Measurements from ENCODE around the gene HNRNPA2B1. TPM values are rescaled to one million over a fixed set of nuclear protein-coding genes. Genes with fewer than 3 reads are reported as not detected.
A peak's percentile ranks its signal among the peaks of the same experiment; 100 is the strongest.
"Not testable (repeated sequence)": the region's sequence is repeated elsewhere in the genome, so short reads cannot be mapped to it uniquely, and the experiment has no call there.

The HNRNPA2B1 gene
- total RNA-seq, 2 donors from 2014 or later, result 447 to 769 TPM

- H3K4me1 ChIP-seq, result no peaks in the 10 kb centered on the region
- TF ChIP-seq, protein P1, sequence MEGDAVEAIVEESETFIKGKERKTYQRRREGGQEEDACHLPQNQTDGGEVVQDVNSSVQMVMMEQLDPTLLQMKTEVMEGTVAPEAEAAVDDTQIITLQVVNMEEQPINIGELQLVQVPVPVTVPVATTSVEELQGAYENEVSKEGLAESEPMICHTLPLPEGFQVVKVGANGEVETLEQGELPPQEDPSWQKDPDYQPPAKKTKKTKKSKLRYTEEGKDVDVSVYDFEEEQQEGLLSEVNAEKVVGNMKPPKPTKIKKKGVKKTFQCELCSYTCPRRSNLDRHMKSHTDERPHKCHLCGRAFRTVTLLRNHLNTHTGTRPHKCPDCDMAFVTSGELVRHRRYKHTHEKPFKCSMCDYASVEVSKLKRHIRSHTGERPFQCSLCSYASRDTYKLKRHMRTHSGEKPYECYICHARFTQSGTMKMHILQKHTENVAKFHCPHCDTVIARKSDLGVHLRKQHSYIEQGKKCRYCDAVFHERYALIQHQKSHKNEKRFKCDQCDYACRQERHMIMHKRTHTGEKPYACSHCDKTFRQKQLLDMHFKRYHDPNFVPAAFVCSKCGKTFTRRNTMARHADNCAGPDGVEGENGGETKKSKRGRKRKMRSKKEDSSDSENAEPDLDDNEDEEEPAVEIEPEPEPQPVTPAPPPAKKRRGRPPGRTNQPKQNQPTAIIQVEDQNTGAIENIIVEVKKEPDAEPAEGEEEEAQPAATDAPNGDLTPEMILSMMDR (IDR thresholded peaks at IDR 0.05), result no peak
- H3K27me3 ChIP-seq, result peaks cover 3% of the 10 kb centered on the region
- no peak overlapping the region for H3K4me3 ChIP-seq
- no peak overlapping the region for H3K27ac ChIP-seq
- H3K36me3 ChIP-seq, result no peaks in the 10 kb centered on the region
- intact Hi-C loops (cut with DNase I), result no loop called here
- no peak for DNase-seq
- no peaks in the 10 kb centered on the region for H3K9me3 ChIP-seq
- H3K9ac ChIP-seq (ENCODE audit: low read depth in 2 of 2, low read length in 2 of 2), result peak overlapping the region in 1 of 2 donors; percentile 65
Observed at GRCh38 chr7:26151096-26151495, 49.5 kb downstream of the HNRNPA2B1 start.

DNA sequence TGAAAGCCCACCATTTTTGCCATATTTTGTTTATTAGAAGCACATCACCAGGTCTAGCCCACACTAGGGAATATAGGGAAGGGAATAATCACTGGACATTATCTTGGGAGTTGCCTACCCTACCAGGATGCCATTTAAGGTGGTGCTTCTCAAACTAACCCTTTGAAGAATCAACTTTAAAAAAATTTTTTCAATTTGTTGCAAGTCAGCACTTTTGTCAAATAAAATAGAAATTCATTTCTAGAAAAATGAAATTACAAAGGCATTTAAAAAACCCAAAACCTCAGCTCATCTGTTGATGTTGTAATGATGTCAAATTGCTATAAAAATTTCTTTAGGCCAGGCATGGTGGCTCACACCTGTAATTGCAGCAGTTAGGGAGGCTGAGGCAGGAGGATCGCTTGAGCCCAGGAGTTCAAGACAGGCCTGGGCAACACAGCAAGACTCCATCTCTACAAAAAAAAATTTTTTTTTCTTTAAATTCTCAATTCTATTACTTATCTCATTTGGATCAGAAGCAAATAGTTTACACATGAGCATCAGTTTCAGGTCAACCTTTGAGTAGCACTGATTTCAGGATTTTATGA is 51.1 kb downstream of the HNRNPA2B1 start:
- intact Hi-C loops (cut with DNase I), result no loop called here
- Histone ChIP-seq H3K27ac (no peak overlapping the region), H3K4me1 (no peaks in the 10 kb centered on the region), H3K9me3 (no peaks in the 10 kb centered on the region), H3K4me3 (no peak overlapping the region), H3K27me3 (peaks cover 3% of the 10 kb centered on the region), H3K36me3 (no peaks in the 10 kb centered on the region), H3K9ac (ENCODE audit: low read depth in 2 of 2, low read length in 2 of 2) (no peak overlapping the region)
- TF ChIP-seq, protein P1 (IDR thresholded peaks at IDR 0.05), result no peak
- no peak for DNase-seq

- H3K4me1 ChIP-seq, result not testable (repeated sequence)
Observed at GRCh38 chr7:26148307-26148700, 52.2 kb downstream of the HNRNPA2B1 start.

DNA sequence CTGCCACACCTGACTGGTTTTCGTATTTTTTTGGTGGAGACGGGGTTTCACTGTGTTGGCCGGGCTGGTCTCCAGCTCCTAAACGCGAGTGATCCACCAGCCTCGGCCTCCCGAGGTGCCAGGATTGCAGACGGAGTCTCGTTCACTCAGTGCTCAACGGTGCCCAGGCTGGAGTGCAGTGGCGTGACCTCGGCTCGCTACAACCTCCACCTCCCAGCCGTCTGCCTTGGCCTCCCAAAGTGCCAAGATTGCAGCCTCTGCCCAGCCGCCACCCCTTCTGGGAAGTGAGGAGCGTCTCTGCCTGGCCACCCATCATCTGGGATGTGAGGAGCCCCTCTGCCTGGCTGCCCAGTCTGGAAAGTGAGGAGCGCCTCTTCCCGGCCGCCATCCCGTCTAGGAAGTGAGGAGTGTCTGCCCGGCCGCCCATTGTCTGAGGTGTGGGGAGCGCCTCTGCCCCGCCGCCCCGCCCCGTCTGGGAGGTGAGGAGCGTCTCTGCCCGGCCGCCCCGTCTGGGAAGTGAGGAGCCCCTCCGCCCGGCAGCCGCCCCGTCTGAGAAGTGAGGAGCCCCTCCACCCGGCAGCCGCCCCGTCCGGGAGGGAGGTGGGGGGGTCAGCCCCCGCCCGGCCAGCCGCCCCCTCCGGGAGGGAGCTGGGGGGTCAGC is 52.8 kb downstream of the HNRNPA2B1 start:
- H3K27me3 ChIP-seq; intact Hi-C loops (cut with DNase I); H3K36me3 ChIP-seq; H3K27ac ChIP-seq; H3K4me3 ChIP-seq; H3K9ac ChIP-seq (ENCODE audit: low read depth in 2 of 2, low read length in 2 of 2); DNase-seq; H3K9me3 ChIP-seq; H3K4me1 ChIP-seq: not testable (repeated sequence)

More at GRCh38 chr7:26148307-26148700, 52.2 kb downstream of the HNRNPA2B1 start:
- H3K27ac ChIP-seq; intact Hi-C loops (cut with DNase I); H3K9me3 ChIP-seq; H3K4me3 ChIP-seq; H3K36me3 ChIP-seq; DNase-seq; H3K27me3 ChIP-seq; H3K9ac ChIP-seq (ENCODE audit: low read depth in 2 of 2, low read length in 2 of 2): not testable (repeated sequence)

GRCh38 chr7:26147030-26147429 is 53.5 kb downstream of the HNRNPA2B1 start:
- no peak overlapping the region for H3K9ac ChIP-seq (ENCODE audit: low read depth in 2 of 2, low read length in 2 of 2)
- H3K4me1 ChIP-seq, result no peaks in the 10 kb centered on the region
- no peak overlapping the region for H3K27ac ChIP-seq
- TF ChIP-seq, protein P1 (IDR thresholded peaks at IDR 0.05), result no peak
- intact Hi-C loops (cut with DNase I), result no loop called here
- DNase-seq, result no peak
- no peaks in the 10 kb centered on the region for H3K9me3 ChIP-seq
- peaks cover 3% of the 10 kb centered on the region for H3K27me3 ChIP-seq
- no peak overlapping the region for H3K4me3 ChIP-seq
- H3K36me3 ChIP-seq, result no peaks in the 10 kb centered on the region

GRCh38 chr7:26145238-26145637 is 55.3 kb downstream of the HNRNPA2B1 start:
- H3K4me3 ChIP-seq, result no peak overlapping the region
- H3K9ac ChIP-seq (ENCODE audit: low read depth in 2 of 2, low read length in 2 of 2), result no peak overlapping the region
- no peaks in the 10 kb centered on the region for H3K9me3 ChIP-seq
- H3K27ac ChIP-seq, result no peak overlapping the region
- no peaks in the 10 kb centered on the region for H3K4me1 ChIP-seq
- no peaks in the 10 kb centered on the region for H3K36me3 ChIP-seq
- TF ChIP-seq, protein P1 (IDR thresholded peaks at IDR 0.05), result no peak
- DNase-seq, result no peak
- intact Hi-C loops (cut with DNase I), result no loop called here
- peaks cover 3% of the 10 kb centered on the region for H3K27me3 ChIP-seq
